ENCODE data around the gene TMCC2. TPM values are rescaled to one million over a fixed set of nuclear protein-coding genes. Genes with fewer than 3 reads are reported as not detected.

TMCC2 gene
- total RNA-seq, 1 experiment from 2014 or later = 4.8 TPM

DNA sequence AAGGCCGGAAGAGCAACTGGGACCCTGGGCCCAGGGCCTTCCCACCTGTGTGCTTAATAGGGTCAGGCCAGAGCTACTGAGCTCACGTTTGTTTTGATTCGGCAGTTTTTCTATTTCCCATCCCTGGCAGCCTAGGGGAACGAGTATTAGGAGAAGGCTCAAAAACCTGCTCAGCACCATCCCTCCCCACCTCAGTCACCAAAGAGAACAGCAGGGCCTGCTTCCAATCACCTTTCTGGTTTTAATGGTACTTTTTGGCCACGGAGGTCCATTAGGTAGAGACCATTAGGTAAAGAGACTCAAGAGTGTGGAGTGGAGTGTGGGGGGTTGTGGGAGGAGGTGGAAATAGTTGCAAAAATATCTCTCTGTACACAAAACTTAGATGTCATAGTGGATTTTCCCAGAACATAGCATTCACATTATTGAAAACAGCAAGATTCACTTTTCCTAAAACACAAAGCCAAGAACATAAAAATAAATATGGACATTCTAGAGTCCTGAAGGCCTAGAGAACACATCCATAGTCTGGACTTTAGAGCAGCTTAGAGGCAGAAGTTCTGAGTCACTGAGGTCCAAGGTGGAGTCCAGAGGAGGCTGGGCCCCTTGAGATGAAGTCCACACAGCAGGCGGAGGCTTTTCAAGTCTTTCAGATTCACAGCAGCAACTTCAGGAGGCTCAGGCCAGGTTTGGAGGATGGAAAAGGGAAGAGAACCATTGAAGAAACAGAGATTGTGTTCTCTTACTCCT lies 74.3 kb downstream of the TMCC2 start:
- DNase-seq (ENCODE audit: low read depth) = peak; percentile 51

DNA sequence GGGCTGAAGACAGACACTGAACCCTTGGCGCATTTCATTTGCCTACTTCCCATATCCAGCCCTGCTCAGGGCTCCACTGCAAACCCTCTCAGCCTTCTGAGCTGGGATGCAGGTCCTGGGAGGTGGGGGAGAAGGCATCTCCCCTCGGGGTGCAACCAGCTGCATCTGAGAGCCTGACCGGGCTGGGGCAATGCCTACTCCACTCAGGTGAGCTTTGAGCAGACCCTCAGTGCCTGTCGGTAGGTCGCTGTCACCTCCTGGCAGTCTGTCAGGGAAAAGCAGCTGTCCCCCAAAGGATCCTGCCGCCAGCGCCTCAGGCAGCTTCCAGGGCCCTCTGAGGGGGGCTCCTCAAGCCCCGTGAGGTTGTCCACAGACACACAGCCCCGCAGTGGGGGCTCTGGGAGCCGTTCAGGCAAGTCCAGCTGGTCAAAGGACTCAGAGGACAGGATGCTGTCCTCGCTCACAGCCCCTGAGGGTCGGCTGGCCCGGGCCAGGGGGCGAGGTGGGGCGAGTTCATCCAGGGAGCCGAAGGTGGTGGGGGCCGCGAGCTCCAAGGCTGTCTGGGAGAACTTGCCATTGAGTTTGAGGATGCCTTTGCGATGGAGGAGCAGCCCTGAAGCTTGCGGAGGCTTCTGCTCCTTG lies 75.6 kb downstream of the TMCC2 start:
- no peak for DNase-seq (ENCODE audit: low read depth)

DNA sequence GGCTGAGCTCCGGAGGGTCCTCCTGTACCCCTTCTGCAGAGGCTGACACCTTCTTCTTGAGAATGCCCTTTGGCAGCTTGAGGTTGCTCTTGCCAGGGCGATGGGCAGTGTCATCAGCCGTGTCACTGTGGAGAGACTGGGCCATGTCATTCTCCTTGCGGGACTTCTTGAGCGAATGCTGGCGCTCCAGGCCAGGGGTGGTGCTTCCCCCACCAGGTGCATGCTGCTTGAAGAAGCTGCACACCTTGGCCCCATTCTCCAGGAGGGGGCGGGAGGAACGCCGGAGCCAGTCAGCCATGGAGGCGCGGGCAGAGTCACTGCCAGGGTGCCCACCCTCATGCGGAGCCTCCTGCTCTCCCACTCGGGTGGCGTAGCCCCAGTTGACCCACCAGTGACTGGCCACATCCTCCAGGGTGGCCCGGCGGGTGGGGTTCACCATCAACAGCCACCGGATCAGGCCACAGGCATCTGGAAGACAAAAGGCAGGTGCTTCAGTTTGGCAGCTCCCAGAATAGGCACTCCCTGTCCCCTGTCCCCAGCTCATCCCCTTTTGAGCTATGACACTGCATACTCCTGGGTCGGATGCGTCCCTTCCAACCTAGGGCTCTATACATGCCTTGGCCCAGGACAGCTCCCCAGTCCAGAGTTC lies 76.4 kb downstream of the TMCC2 start:
- DNase-seq (ENCODE audit: low read depth) = no peak

DNA sequence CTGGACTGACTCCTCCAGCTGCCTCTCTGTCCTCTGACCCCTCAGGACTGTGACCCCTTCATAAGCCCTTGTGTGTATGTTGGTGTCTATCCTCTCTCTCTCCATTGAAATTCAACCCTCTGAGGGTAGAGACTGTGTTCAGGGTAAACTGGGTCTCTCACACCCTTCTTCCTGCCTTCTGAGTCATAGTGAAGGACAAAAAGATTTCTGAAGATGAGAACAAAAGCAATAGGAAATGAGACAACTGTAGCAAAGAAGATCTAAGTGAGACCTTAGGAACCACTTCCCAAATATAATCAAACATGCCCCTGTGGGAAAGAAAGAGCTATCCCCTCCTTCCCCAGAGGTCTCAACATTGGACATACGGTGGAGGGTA lies 76.9 kb downstream of the TMCC2 start:
- DNase-seq (ENCODE audit: low read depth) = no peak

DNA sequence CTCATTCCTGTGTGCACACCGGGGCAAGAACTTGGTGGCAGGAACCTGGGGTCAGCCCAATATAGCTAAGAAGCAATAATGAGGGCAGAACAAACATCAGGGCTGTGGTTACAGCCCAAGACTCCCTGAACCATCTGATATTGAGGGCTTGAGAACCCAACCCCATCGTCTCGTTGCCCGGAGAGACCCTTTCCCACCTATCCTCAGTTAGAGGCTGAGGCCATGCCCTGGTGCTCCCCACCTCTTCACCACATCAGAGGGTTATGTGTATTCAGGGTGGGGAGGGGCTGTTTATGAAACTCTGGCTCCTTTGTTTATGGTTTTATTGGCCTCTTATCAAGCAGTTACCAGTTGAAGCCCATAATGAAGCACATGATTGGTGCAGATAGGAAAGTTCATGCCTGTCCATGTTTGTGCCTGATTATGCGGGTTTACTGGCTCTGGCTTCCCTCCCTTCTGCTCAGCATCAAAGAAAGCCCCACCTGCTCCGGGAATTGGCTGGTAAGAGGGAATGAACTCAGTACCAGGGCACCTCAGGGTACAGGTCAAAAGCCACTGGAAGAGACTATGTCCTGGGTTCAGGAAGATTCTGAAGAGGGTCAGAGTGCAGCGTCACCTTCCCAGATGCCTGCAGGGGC lies 79.3 kb downstream of the TMCC2 start:
- no peak for DNase-seq (ENCODE audit: low read depth)

DNA sequence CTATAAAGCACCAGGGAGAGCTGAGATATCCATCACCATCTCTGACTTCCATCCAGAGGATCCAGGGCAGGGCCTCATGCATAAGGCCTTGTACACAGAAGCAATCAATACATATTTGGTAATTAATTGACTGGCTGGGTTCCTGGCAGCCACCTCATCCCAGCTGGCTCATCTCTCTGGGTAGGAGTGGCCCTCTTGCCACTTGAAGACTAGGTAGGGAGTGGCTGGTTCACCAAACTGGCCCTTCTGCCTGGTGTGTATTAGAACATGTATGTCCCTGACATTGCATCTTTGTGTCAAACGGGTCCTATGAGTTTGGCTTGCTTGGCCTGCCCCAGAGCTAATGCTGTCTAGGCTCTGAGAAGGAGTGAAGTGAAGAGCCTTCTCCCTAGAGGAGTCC lies 82.0 kb downstream of the TMCC2 start:
- no peak for DNase-seq (ENCODE audit: low read depth)

DNA sequence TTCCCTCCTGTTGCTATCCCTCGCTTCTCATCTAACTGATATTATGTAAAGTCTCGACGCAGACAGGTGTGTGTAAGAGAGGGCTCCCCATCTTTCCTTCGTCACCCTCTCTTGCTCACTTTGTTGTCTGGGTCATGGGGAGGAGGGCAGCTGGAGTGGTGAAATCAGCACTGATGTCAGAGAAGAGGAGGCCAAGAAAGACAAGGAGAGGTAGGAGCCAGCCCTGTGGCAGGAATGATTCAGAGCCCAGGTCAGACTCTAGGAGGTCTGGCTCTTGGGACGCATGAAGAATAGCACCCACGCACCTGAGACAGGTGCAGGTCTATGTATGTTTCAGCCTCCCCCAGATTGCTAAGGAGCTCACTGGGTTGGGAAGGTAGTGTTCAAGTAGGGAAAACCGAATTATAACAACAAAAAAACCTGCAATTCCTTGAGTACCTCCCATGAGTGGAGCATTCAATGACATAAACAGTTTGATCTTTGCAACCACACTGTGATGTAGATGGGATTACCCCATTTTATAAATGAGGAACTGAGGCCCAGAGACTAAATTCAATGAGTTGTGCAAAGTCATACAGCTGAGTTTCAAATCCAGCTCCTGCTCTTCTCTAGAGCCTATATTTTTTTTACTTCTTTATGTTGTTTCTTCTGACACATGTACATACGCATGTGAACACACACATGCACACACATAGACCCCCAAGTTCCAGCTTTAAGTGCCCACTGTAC lies 83.4 kb downstream of the TMCC2 start:
- DNase-seq (ENCODE audit: low read depth) = no peak

DNA sequence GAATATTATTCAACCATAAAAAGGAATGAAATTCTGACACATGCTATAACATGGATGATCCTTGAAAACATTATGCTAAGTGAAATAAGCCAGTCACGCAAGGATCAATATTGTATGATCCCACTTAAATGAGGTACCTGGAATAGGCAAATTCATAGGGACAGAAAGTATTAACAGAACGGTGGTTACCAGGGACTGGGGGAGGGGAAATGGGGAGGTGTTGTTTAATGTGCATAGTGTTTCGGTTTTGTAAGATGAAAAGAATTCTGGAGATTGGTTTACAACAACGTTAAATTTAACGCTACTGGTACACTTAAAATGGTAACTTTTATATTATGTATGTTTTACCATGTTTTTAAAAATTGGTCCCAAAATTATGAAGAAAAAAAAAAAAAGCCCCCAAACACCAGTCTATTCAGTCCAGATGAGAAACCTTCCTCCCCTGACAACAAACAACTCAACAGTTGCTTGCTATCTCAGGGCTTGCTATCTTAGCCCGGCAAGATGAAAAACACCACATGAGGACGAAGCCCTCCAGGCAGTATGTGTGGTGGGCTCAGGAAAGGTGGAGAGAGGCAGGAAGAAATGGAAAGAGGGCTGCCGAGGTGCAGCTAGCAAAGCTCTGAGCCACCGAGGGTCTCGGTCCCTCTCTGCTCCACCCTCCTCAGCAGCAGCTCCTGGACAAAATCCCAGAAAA lies 85.3 kb downstream of the TMCC2 start:
- DNase-seq (ENCODE audit: low read depth) = no peak

DNA sequence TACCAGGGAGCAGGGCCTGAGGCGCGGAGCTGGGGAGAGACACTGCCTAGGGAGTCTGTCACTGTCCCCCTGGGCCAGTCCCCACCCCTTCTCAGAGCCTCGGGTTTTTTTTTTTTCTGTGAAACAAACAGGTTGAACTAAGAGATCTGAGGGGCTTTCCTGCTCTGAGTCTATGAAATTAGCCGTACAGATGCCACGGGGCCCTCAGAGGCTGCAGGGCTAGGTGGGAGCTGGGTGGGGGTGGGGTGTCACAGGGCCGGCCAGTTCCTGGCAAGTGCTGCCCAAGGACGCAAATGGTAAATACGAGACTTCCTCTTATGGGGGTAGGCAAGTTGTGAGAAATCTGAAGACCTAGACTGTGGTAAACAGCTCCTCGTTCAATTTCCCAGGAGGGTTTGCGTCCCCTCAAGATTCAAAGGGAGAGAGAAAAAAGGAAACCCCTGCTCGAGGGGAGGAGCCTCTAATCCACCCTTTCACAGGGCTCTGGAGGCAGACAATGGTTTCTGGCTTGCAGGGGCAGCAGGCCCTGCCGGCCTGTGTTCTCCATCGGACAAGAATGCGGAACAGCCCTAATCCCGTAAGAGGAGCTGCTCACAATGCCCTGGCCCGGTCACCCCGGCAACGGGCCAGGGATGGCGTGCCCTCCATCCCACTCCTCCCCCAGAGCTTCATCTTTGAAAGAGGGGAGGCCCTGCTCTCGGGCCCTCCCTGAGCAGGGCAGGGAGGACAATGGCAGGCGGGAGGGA lies 86.0 kb downstream of the TMCC2 start:
- DNase-seq (ENCODE audit: low read depth) = no peak

DNA sequence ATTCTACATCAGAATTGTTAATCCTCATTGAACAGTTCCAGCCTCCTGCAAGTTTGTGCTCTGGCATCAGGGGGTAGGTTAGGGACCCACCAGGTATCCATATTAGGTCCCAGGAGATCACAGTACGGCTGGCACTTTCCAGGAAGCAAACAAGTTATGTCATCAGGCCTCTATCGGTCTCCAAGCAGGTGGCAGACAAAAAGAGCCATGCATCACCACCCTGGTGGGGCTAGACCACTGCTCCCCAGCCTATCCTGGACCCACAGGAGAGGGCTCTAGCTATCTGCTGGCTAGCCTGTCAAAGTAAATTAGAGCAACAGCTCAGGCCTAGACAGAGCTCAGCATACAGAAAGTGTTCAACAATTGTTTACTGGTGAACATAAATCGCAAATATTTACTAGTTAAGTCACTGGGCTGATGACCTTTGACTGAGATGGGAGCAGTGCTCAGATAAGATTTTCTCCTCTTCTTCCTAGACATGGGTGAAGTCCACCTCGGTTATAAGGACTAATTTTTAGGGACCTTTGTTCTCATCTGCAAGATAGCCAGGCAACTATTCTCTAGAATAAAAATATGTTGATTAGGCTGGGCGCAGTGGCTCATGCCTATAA lies 87.4 kb downstream of the TMCC2 start:
- DNase-seq (ENCODE audit: low read depth) = no peak

DNA sequence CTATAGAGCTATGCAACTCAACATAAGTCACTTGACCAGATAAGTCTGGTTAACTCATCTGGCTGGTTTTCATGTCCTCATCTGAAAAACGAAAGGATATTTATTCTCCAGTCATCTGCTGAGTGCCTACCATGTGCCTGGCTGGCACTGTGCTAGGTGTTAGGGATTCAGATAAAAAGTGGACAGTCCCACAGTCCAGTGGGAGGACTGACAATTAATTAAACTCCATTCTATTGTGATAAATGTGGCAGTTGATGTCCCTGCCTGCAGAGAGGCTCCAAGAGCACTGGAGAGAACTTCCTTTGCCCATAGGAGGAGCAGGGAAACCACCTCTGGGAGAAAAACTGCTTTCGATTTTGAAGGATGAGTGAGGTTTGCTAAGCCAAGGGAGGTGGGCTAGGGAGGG lies 88.4 kb downstream of the TMCC2 start:
- peak; percentile 50 for DNase-seq (ENCODE audit: low read depth)

DNA sequence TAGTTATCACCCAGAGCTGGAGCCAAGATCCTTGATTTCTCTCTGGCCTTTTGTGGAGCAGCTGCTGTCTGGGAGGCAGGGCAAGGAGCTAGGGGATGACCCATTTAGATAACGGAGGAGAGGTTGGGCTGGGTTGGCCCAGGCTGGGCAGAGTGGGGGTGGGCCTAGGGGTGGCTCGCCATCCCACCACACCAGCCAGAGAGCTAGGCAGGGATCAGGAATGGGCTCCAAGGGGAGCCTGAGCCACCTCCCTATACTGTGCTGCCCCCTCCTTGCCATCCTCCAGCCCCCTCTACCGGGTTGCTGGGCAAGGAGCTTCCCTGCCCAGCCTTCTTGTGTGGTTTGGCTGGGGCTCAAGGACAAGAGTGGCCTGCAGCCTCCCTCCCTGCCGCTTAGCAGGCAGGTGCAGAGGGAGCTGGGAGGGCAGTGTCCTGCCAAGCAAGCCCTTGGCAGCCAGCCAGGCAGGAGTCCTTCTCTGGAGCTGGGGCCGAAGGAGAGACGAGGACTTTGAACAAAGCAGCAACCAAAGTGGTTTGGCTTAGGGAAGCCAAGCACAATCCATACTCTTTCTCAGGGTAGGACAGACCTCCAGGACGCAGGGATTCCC lies 89.7 kb downstream of the TMCC2 start:
- DNase-seq (ENCODE audit: low read depth) = peak; percentile 69

DNA sequence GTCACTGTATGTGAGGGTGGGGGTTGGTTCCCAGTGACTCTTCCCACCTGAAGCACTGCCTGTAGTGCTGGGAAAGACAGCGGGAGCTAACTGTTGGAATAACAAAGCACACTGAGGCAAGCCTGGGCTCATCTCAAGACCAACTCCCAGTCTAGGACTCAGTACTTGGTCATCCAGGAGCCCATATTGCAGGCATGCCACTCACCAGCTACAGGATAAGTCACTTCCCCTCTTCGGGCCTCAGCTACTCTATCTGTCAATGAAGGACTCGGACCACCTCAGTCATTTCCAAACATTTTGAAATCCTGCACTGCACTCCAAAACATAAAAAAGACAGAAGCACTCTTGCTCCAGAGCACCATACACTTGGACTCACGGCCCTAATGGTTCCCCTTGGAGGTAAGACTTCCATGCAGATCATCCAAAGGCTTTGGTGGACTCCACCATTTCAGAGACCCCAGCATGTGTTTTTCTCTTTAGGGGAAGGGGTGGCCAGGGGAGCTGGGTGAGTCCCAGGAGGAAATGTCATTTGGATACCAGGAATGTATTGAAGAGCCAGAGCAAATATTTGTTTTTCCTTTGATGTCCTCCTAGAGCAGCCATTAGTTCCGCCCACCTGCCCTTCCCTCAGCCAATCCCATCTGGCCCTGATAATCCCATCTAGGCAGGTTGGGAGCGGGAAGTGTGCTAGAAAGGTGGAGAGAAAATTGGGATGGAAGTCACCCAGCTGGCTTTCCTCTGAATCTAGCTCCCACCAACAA lies 90.7 kb downstream of the TMCC2 start:
- DNase-seq (ENCODE audit: low read depth) = no peak

DNA sequence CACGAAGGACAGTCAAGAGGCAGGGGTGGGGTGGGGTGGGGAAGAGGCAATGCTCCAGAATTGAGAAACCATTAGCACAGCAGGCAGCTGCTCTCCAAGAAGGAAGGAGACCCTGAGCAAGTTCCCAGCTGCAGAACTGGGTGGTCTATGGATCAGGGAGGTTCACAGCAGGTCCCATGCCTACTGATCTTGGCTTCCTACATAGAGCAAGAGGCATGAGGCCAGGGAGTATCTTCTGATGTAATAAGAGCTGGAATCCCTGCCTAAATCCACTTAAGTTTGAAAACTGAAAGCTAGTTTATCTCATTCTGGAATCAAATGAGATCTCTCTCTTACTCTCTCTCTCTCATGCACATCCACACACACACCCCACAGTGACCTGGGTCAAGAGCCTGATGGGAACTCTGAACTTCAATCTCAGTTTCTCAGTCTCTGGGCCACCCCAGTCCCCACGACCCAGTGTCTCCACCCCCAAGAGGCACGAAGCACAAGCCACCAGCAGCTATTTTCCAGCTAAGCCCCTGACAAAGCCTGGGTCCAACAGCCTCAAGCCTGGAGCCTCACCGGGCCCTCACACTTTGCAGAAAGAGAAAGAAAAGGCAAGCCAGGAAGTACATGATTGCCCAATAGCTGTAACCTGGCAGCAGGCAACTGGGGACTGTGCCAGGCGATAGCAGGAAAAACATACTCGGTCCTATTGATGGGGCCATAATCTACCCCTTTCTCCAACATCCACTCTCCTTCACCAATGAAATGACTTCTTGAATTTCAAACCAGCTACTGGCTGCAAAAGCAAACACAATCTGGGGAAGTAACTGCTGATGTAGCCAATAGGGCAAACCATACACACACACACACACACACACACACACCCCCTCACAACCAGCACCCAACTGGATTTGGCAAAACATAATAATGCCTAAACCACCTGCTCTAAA lies 91.6 kb downstream of the TMCC2 start:
- peak; percentile 78 for DNase-seq (ENCODE audit: low read depth)

DNA sequence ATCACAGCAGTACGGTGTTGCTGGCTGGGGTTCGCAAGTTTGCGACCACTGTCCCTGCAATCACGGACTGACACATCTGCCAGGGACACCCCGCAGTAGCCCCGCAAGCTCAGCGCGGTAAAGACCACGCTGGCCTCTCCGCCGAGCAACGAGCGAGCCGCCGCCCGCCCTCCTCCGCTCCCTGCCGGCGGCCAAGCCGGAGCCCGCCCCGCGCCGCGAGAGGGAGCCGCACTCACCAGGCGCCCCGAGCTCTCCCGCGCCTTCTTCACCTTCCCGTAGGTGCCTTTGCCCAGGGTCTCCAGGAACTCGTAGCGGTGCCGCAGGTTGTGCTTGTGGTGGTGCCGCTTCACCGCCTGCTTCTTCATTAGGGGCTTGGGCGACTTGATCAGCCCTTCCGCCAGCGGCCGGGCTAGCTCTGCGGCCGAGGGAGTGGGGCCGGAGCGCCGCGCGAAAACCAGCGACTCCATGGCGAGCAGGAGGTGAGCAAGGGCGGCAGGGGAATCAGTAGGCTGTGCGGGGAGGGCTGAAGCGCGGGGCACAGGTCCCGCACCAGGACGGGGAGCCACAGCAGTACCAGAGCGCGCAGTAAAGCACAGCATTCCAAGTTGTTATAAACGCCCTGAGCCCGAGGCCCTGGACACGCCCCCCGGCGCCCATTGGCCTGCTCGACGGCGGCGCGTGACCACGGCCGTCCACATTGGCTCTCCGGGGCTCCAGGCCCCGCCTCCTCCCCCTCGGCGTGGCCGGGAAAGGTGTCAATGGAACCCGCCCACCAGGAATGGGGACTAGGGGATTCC lies 93.6 kb downstream of the TMCC2 start, which contains the start of gene NUAK2:
Gene NUAK2, minus strand, starts transcription at position 584 of the 797 bp plus-strand sequence. Its CDS starts 117 bp downstream, at position 467.
- DNase-seq (ENCODE audit: low read depth) = peak; percentile 97

DNA sequence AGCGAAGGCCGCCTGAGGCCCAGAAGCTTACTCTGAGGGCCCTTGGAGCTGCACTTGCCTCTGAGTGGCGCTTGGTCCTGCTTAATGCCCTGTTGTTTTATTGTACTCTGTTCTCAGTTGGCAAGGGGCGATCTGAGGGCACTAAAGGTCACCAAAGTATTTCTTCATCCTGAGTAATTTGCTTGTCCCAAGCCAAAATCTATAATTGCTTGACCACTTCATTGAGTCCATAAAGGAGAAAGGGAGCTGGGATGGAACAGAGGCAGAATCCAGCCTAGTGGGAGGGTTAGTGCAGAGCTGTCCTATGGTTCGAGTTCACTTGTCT lies 94.2 kb downstream of the TMCC2 start:
- no peak for DNase-seq (ENCODE audit: low read depth)

Data from Daoy (cell line).